Measurements from ENCODE around the gene MORC3.

DNA sequence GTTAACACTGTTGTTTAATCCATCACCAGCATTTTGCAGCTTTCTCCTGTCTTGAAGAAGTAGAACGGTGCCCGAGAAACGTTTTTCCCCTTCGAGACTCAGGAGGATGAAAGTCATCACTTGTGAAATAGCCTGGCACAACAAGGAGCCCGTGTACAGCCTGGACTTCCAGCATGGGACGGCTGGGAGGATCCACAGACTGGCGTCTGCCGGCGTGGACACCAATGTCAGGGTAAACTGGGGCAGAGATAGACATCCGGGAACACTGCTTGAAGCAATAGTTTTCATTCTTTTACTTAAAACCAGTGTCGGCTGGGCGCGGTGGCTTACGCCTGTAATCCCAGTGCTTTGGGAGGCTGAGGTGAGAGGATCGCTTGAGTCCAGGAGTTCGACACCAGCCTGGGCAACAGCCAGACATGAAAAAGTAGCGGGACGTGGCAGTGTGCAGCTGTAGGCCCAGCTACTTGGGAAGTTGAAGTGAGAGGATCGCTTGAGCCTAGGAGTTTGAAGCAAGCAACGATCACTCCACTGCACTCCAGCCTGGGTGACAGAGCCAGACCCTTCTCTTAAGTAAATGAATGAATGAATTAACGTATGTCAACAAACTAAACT lies 66.1 kb downstream of the MORC3 start:
- TF ChIP-seq MAX (IDR thresholded peaks at IDR 0.05) (no peak), CTCF (IDR thresholded peaks at IDR 0.05 in 2 of 3, conservative IDR thresholded peaks at IDR 0.05 in 1 of 3; ENCODE audit: borderline replicate concordance in 1 of 3, insufficient read depth in 1 of 3, low read depth in 2 of 3, low read length in 2 of 3) (no peak), SRF (IDR thresholded peaks at IDR 0.05; ENCODE audit: low read depth) (no peak), ZNF274 (IDR thresholded peaks at IDR 0.05; ENCODE audit: low read depth, low read length) (no peak), JUND (IDR thresholded peaks at IDR 0.05) (no peak), POLR2A (IDR thresholded peaks at IDR 0.05; ENCODE audit: borderline replicate concordance, extremely low read depth, insufficient read depth, insufficient read length) (no peak), YY1 (IDR thresholded peaks at IDR 0.05; ENCODE audit: extremely low read depth, insufficient replicate concordance, low read depth, low read length) (no peak), POLR2AphosphoS5 (IDR thresholded peaks at IDR 0.05; ENCODE audit: low read depth, low read length) (no peak), EZH2phosphoT487 (IDR thresholded peaks at IDR 0.05; ENCODE audit: borderline replicate concordance) (no peak), SIN3A (IDR thresholded peaks at IDR 0.05; ENCODE audit: low read depth) (no peak), SP1 (IDR thresholded peaks at IDR 0.05; ENCODE audit: low read depth) (no peak)

Data from HCT116 (cell line).